ENCODE data around the gene COPS8.

Gene COPS8

DNA sequence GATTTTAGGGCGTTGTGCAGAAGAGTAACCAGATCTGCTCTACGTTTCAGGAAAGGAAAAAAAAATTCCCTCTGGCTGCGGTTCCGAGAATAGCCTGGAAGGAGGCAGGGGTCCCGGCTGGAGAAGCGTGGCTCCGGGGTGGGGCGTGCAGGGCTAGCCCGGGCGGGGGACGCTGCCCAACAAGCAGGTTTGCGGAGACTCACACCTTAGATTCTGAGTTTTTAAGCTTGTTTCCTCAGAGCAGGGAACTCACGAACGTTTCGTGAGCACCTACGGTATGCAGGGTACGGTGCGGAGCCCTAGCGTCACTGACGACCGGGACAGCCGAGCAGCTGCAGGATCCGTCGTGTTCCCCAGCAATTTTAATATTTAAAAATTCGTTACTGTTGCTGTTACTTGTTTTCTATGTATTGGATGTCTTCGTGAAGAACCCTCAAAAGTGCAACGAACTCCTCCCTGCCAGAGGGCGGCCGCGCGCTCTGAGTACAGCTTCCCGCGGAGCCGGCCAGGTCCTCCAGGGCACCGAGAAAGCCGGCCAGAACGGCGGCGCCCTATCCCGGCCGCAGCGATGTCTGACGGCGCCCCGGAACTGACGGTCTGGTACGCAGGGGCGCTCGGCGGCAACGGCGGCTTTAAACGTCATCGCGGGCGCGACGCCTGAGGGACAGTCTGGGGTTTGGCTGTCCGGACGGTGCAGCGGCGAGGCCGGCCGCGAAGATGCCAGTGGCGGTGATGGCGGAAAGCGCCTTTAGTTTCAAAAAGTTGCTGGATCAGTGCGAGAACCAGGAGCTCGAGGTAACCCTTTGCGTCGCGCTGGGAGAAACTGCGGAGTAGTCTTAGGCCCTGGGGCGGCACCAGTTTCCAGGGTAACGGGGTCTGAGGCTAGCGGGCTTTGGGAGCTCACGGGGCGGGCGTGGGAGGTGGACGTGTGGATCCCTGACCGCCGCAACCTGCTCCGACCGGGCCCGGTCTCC lies at the start of gene COPS8:
COPS8 (plus strand) TSS at position 642 of the 974 bp plus-strand sequence; CDS start at position 718, 76 bp downstream.
- peak; percentile 96 for DNase-seq

- no peak for DNase-seq
Measured at GRCh38 chr2:237039301-237040031, 46.2 kb upstream of the COPS8 start.

DNA sequence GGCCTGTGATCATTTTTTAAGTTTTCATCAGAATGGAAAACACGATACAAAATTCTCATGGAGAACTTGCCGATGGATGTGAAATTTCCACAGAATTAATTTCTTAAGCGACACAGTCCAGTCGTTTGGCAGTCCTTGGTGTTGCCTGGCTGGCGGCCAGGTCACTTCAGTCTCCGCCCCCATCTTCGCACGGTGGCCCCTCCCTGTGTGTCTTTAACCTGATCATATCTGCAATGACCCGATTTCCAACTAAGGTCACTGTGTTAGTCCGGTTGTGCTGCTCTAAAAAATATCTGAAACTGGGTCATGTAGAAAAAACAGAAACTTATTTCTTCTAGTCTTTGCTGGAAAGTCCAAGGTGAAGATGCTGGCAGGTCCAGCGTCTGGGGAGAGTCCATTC lies 44.5 kb upstream of the COPS8 start:
- DNase-seq, result no peak

DNA sequence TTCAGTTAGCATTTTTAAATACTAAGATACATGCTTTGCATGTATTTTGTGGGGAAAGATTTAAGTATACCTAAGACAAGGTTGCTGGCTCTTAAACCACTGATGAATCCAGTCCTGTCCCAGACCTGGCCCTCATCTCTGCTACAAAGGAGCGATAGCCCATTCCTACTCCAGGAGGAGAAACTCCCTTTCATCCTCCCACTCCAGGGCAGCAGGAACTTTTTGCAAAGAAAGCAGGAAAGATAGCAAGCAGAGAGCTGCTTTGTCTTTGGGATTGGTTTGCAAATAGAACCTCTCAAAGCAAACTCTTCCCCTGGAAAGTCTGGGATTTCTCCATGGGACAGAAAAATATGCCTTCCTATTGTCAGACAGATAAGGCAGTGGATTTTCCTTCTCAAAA lies 43.6 kb upstream of the COPS8 start:
- DNase-seq, result no peak

DNA sequence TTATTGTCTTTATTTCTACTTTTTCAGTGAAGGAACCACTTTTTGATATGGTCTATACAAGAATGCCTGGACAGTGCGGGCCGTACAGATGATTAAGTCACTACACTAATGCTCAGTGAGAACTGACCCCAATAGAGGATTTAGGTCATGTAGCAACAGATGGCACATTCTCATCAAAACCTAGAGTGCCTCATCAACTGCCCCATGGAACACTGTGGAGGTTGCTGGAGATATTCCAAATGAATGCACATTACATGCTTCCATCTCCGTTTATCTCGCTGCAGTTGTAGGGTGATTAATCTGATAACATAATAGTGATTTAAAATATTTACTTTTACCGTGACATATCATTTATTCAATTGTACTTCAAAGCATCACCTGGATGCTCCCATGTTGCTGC lies 41.8 kb upstream of the COPS8 start:
- DNase-seq, result no peak

- DNase-seq, result no peak
Measured at GRCh38 chr2:237044281-237044680, 41.4 kb upstream of the COPS8 start.

DNA sequence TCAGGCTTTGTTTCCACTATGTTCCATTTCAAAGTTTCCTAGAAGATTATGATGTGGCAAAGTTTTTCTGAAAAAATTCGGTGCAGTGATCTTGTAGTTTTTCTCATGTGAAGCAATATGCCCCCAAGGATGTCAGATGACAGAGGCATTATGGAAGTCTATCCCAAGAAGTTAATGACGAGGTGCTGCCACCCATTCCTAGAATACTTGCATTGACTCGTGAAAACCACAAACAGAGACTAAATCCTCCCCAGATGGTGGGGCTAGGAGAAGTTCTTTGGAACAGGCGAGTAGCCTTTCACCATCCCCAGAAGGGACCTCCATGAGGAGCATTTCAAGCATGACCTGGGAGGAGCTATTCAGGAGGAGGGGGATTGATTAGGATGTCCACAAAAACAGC lies 40.2 kb upstream of the COPS8 start:
- no peak for DNase-seq

GRCh38 chr2:237048595-237048994 lies 37.1 kb upstream of the COPS8 start:
- no peak for DNase-seq

DNA sequence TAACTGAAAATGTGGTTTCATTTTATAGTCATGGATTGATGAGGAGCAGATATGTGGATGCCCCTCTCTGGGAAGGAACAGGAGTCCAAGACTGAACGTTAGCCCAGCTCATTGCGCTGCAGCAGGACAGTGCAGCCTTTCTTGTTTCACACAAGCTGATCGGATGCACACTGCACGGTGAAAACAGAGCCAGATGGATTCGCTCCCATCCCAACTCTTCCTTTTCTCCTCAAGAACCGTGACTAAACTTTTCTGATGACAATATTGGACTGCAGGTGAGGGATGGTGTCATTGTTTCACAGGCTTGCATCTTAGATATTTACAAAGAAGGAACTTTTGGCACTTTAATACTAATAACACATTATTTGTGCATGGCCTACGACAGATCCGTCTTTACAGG lies 33.8 kb upstream of the COPS8 start:
- DNase-seq, result no peak

GRCh38 chr2:237053066-237053465 lies 32.6 kb upstream of the COPS8 start:
- DNase-seq, result no peak

DNA sequence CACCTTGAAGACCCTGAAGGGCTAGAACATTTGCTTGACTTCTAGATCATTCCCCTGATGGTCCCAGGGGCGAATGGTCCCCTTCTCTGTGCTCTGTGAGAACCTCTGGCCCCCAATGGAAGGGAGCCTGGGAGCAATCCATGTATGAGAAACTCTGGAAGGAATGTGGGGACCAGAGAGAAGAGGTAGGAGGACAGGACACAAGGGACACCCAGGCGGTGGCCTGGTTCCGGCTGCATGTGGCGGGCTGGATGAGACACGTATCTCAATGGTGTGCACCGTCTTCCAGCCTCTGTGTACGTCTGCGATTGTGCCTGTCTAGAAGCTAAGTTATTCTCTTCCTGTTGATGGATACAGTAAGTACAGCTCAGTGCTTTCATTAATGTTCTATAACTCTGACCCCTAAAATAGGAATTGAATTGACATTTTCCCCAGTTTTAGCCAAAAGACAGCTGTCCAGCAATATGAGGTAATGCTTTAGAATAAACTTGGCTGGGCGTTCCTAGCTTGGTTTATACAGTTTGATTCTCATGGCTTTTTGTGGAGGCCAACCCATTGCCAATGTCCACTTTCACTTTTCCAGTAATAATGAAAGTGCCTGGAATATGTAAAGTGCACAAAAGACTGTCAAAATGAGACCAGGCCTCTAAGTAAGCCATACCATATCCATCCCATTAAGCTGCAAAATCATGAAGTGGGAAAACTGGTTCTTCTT lies 30.1 kb upstream of the COPS8 start:
- DNase-seq, result no peak

GRCh38 chr2:237056287-237056875 lies 29.3 kb upstream of the COPS8 start:
- DNase-seq, result no peak

DNA sequence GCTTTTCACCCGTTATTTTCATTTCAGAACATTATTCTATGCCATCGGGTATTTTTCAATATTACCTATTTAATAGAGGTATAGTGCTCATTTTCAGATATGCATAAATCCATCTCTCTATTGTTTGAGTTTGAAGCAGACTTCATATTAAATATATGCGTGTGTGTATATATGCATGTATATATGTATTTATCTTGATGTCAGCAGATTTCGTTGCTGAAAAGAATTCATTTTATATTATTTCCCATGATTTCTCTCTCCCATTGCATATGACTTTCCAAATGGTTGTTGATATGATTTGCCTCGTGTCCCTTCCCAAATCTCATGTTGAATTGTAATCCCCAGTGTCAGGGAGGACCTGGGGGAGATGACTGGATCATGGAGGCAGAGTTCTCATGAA lies 28.6 kb upstream of the COPS8 start:
- DNase-seq, result no peak

GRCh38 chr2:237057893-237058300 lies 27.8 kb upstream of the COPS8 start:
- no peak for DNase-seq

DNA sequence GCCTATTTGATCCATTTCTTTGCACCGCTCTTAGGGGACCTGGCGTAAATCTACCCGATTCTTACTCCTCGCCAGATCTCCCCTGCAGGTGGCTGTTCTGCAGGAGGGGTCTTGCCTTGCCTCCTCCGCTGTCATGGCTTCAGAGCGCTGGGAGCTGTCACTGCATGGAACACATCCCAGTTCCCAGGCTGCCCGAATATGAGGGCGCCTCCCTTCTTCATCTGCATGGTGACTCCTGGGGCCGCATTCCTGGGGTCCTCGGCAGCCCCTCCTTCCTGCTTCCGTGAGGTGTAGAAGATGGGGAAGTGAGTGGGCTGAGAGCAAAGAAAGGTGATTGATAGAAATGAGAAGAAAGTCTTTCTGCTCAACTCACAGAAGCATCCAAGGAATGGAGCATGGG lies 27.3 kb upstream of the COPS8 start:
- no peak for DNase-seq

DNA sequence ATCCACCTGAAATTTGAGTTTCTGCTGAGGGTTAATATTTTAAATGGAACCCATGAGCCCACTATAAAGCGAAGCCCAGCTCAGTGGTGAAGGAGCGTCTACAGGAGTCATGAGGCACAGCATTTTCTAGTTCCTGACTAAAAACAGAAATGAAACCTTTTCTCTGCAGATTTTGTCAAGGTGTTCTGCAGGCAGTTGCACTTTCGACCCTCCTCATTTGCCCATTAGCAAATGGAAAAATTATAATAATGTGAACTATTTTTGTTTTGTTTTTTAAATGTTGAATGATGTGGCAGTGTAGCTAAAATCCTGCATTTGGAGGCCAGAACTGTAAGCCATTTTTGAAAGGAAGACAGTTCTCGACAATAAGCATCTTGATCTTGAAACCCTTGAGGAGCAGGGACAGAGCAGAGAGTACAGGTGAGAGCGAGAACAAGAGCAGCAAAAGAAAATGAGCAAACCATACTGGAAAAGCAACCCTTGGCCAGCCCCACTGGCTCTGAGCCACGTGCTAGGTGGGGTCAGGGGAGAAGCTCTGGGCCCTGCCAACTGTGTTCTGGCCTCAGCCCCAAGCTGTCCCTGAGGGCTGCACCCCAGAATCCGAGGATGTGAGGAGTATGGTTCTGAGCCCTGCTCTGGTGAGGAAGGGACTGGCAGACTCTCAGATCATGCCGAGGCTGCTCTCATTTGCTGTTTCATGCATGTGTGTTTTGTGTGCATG lies 26.4 kb upstream of the COPS8 start:
- DNase-seq, result no peak

DNA sequence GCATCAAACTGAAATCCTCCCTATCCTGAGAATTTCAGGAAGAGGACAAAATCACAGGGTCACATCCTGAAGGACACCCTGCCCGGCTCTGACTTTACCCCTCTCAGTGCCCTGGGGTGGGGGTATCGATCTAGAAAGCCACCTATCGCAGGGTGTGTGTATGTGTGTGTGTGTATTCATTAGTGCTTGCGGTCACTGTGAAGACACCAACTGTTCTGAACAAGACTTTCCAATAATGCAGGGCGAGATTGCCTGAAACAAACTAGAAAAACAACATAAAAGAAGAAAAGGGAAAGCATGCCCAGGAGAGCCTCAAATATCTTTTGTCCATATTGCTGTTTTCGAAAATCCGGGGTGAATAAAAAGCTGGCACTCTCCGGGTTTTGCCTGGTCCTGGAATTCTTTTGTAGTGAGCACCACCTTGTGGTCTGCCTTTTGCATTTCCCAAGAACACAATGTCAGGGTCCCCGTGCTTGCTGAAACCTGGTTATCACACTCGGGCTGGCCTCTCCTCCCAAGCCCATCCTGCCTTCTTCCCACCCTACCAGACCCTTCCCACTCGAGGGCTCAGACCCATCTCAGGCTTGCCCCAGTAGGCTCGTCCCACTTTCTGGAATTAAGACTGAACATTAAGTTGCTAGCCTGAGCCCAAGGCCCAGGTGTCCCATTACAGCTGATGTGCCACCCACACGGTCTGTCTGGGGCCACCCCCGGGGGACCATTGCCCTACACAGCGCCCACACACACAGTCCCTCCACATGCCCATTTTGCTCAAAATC lies 25.0 kb upstream of the COPS8 start:
- DNase-seq, result no peak

DNA sequence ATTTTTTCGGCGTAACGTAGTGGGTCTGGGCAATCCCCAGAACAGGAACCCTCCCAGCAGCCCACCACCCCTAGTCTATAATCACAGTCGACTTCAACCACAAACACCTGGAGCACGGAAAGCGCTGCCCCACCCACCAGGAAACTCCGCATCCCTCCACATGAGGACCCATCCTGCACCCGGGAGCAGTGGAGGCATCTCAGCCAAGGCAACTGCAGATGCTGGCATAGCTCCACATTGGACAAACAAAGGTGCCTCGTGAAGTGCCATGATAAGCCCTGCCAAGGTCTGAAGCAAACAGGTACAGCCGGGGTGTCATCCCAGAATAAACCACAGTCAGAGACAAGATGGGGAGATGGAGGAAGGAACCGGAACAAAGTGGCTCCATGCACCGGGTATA lies 24.3 kb upstream of the COPS8 start:
- no peak for DNase-seq

GRCh38 chr2:237062585-237062984 lies 23.1 kb upstream of the COPS8 start:
- DNase-seq, result no peak

- DNase-seq, result no peak
Measured at GRCh38 chr2:237064203-237065070, 21.3 kb upstream of the COPS8 start.

- no peak for DNase-seq
Measured at GRCh38 chr2:237065071-237065377, 20.7 kb upstream of the COPS8 start.
